ENCODE results near the gene SPOUT1.

GRCh38 chr9:128835246-128836210 is 5.9 kb upstream of the SPOUT1 start:
- TF ChIP-seq CTCF (IDR thresholded peaks at IDR 0.05) (no peak), POLR2A (IDR thresholded peaks at IDR 0.05) (no peak)

Measured in lower leg skin (tissue), 3 donors.